SH-SY5Y (cell line): ENCODE data around the gene SAFB.

Experiments
- GATA2 ChIP-seq: IDR thresholded peaks from 2 replicates; pipeline ENCODE4 v1.6.1; 2011; ENCODE audit warnings: mild to moderate bottlenecking, low read depth, low read length
- GATA3 ChIP-seq: IDR thresholded peaks from 2 replicates; pipeline ENCODE4 v1.6.1; 2011; ENCODE audit warnings: low read depth, mild to moderate bottlenecking, low read length, moderate library complexity

DNA sequence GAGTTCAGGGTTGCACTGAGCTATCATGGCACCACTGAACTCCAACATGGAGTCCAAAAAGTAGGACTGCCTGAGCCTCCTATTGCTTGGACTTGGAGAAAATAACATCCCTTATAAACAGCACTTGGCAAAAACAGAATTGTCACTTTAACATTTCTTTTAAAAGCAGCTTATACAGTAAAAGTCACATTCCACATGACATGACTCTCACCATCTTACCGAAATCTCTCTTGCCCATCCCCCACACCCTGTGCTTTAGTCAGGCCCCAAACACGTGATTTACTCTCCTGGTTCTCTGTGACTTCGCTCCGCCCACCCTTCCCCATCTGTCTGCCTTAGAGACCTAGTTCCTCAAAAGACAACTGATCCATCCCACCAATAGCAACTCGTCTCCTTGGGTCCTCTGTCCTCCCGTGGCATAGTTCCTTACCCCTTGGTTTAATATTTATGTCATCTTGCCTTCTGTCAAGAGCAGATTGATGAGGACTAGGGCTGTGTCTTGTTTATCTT lies 4.6 kb downstream of the SAFB start:
- no peak for TF ChIP-seq GATA2
- TF ChIP-seq GATA3: no peak
